Measurements from ENCODE around the gene MAD1L1.
"Not testable (repeated sequence)": the region's sequence is repeated elsewhere in the genome, so short reads cannot be mapped to it uniquely, and the experiment has no call there.

MAD1L1 gene

DNA sequence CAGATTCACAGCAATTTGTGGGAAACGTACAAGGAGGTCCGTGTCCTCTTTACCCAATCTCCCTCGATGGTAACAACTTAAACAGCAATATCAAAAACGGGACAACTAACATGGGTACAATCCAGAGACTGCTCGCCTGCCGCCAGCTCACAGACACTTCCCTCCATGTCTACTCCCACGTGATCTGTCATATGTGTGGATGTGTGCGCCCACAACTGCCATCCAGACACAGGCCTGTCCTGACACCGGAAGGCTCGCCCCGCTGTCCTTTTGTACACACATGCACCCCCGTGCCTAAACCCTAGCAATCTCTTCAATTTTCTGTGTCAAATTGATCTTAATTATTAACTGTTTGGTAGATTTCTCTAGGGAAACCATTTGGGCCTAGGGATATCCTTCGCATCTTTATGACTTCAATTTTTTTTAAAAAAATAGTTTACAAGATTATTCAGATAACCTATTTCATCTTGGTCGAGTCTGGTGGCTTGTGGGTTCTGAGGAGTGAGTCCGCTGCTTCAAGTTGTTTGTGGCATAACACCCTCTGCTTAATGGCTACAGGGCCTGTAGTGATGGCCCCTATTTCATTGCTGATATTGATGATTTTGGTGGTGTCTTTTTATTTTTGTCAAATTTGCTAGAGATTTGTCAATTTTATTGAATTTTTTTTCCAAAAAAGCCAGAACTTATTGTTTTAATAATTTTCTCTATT, 260.6 kb downstream of the MAD1L1 start:
- DNase-seq (ENCODE audit: low spot score): no peak

GRCh38 chr7:1970895-1971294, 261.9 kb downstream of the MAD1L1 start:
- no peak for DNase-seq (ENCODE audit: low spot score)

DNA sequence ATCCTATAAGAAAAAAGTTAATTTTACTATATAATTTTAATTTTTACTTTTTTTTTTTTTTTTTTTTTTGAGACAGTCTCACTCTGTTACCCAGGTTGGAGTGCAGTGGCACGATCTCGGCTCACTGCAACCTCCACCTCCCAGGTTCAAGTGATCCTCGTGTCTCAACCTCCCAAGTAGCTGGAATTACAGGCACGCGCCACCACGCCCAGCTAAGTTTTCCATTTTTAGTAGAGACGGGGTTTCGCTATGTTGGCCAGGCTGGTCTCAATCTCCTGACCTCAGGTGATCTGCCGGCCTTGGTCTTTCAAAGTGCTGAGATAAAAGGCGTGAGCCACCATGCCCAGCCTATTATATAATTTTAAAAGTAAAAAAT, 262.5 kb downstream of the MAD1L1 start:
- DNase-seq (ENCODE audit: low spot score): not testable (repeated sequence)

DNA sequence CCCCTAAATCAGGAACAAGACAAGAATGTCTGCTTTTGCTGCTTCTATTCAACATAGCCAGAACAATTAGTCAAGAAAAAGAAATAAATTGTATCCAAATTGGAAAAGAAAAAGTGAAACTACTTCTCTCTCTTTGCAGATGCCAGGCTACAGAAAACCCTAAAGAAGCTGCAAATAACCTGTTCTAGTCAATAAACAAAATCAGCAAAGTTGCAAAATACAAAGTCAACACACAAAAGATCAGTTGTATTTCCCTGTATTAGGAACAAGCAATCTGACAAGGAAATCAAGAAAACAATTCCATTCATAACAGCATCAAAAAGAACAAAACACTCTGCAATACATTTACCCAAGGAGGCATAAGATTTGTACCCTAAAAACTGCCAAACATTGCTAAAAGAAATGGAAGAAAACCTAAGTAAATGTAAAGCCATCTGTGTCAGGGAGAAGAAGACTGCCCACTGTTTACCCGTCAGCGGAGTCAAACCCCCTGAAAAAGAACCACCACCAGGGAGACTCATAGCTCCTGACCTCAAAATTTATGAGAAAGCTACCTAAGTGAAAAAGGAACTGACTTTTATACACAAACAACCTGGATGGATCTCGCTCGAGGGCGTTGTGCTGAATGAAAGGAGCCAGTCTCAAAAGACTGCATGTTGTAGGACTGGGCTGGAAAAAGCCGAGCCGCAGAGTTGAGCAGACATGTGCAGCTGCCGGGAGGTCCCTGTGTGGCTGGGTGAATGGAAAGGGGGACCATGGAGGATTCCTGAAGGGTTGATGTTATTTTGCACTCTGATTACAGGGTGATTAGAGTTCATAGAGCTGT, 263.1 kb downstream of the MAD1L1 start:
- DNase-seq (ENCODE audit: low spot score): no peak

GRCh38 chr7:1968397-1969111, 264.2 kb downstream of the MAD1L1 start:
- no peak for DNase-seq (ENCODE audit: low spot score)

GRCh38 chr7:1967512-1968396, 265.0 kb downstream of the MAD1L1 start:
- DNase-seq (ENCODE audit: low spot score): no peak

DNA sequence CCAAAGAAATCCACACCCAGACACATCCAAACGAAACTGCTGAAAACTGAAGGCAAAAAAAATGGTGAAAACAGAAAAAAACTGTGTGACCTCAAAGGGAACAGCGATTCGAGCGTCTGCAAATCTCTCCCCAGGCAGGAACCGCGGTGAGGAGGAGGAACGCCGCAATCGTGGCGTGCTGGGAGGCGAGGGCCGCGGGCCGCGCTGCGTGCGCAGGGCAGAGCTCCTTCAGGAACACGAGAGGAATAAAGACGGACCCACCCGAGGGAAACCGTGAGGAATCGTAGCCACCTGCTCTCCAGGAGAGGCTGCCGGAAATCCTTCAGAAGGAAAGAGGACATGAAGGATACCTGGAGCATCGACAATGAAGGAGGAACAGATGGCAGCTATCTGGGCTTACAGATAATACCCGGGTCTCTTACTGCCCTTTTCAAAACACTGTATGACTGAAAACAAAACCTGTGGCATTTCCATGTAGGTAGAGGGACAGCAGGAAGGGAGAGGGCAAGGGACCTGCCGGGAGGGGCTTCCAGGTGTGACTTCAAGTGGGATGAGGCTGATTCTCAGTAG, 266.0 kb downstream of the MAD1L1 start:
- DNase-seq (ENCODE audit: low spot score): no peak

GRCh38 chr7:1965579-1966294, 267.0 kb downstream of the MAD1L1 start:
- no peak for DNase-seq (ENCODE audit: low spot score)

- DNase-seq (ENCODE audit: low spot score): no peak
Measured at GRCh38 chr7:1964913-1965578, 267.7 kb downstream of the MAD1L1 start.

DNA sequence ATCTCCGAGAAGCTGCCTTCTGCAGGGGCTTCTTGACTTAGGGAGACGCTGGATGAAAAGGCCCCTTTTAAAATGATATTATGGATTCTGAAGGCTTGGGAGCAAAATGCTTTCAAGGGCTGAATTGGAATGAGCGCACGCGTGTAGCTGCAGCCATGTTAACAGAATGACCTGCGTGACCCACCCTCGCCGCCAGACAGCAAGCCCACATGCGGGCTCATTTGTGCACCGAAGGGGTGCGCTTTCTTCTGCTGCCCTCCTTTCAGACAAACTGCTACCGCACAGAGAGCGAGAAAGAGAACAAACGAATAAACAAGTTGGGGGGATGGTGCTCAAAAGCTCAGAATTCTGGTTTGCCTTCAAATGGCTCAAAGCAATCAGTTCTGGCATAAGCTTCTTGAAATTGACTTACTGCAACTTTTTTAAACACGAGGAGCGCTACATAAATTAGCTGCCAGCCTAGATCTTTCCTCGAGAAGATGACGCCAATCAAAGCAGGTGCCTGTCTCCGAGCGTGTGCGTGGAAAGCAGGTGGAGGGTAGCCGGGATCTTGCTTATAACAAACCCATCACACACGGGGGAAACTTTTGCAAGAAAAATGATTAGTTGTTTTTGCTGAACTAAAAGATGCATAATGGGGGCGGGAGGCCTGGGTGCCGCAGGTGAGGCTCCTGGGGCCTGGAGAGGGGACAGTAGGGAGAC, 268.4 kb downstream of the MAD1L1 start:
- DNase-seq (ENCODE audit: low spot score): no peak

- DNase-seq (ENCODE audit: low spot score): no peak
Measured at GRCh38 chr7:1963575-1963974, 269.2 kb downstream of the MAD1L1 start.

- DNase-seq (ENCODE audit: low spot score): no peak
Measured at GRCh38 chr7:1961701-1962276, 271.0 kb downstream of the MAD1L1 start.

- DNase-seq (ENCODE audit: low spot score): no peak
Measured at GRCh38 chr7:1959305-1959704, 273.4 kb downstream of the MAD1L1 start.

GRCh38 chr7:1957471-1958225, 275.1 kb downstream of the MAD1L1 start:
- no peak for DNase-seq (ENCODE audit: low spot score)

- no peak for DNase-seq (ENCODE audit: low spot score)
Measured at GRCh38 chr7:1956611-1957470, 275.9 kb downstream of the MAD1L1 start.

DNA sequence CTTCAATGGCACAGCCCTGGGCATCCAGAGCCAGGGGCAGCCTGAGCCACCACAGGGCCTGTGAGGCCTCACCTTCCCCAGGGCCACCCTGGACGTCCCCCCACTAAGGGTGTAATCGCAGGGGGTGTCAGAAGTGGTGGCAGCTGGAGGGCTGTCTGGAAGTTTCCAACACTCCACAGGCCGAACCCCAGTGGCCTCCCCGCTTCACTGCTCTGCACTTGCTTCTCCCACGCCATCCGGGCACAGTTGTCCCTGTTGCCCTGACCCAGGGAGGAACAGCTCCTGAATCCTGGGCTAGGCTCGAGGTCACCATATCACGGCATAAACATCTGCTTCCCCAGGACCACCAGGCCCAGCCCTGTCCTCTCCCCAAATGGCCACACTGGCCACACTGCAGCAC, 276.6 kb downstream of the MAD1L1 start:
- no peak for DNase-seq (ENCODE audit: low spot score)

- DNase-seq (ENCODE audit: low spot score): no peak
Measured at GRCh38 chr7:1954366-1955004, 278.3 kb downstream of the MAD1L1 start.
